Hepatocyte (in vitro differentiated cells): ENCODE results near the gene TM4SF4. TPM values are rescaled to one million over a fixed set of nuclear protein-coding genes. Genes with fewer than 3 reads are reported as not detected.
"Not testable (repeated sequence)": the region's sequence is repeated elsewhere in the genome, so short reads cannot be mapped to it uniquely, and the experiment has no call there.

ENCODE experiments used
- DNase-seq: peaks from one replicate; pipeline ENCODE4 v3.0.0-alpha.2; 2016; ENCODE audit warnings: low spot score
- H2AFZ ChIP-seq: fragments of 200-600 bp; sonication (generic); 2 replicates; pipeline ENCODE4 v1.6.0; 2016; ENCODE audit warnings: antibody characterized with exemption, mild to moderate bottlenecking
- H3K27ac ChIP-seq: fragments of 200-600 bp; sonication (generic); 2 replicates; pipeline ENCODE4 v1.5.1; 2016; ENCODE audit warnings: mild to moderate bottlenecking
- H3K27me3 ChIP-seq: fragments of 200-600 bp; sonication (generic); 2 replicates; pipeline ENCODE4 v1.6.1; 2016
- H3K36me3 ChIP-seq: fragments of 200-600 bp; sonication (generic); replicated peaks from 2 replicates; pipeline ENCODE4 v1.5.1; 2016; ENCODE audit warnings: low read depth; ENCODE audit not compliant: insufficient read depth
- H3K4me1 ChIP-seq: fragments of 200-600 bp; sonication (generic); 2 replicates; pipeline ENCODE4 v1.5.1; 2016; ENCODE audit warnings: mild to moderate bottlenecking, moderate library complexity; ENCODE audit not compliant: insufficient read depth
- H3K4me2 ChIP-seq: fragments of 200-600 bp; sonication (generic); 2 replicates; pipeline ENCODE4 v1.6.0; 2016
- H3K4me3 ChIP-seq: fragments of 200-600 bp; sonication (generic); 2 replicates; pipeline ENCODE4 v1.5.1; 2016; ENCODE audit warnings: mild to moderate bottlenecking
- H3K79me2 ChIP-seq: fragments of 200-600 bp; sonication (generic); 2 replicates; pipeline ENCODE4 v1.6.0; 2017; ENCODE audit warnings: mild to moderate bottlenecking
- H3K9me2 ChIP-seq: fragments of 200-600 bp; sonication (generic); replicated peaks from 2 replicates; pipeline ENCODE4 v1.6.0; 2017; ENCODE audit warnings: mild to moderate bottlenecking; ENCODE audit not compliant: insufficient read depth
- H3K9me3 ChIP-seq: fragments of 200-600 bp; sonication (generic); 2 replicates; pipeline ENCODE4 v1.5.1; 2016; ENCODE audit warnings: low read depth, mild to moderate bottlenecking
- H4K20me1 ChIP-seq: fragments of 200-600 bp; sonication (generic); 2 replicates; pipeline ENCODE4 v1.6.0; 2016; ENCODE audit warnings: mild to moderate bottlenecking; ENCODE audit not compliant: insufficient read depth, poor library complexity, severe bottlenecking
- EZH2 ChIP-seq: fragments of 200-600 bp; sonication (generic); IDR thresholded peaks from 2 replicates; pipeline ENCODE4 v1.6.1; 2016; ENCODE audit warnings: antibody characterized with exemption, mild to moderate bottlenecking, borderline replicate concordance
- EZH2phosphoT487 ChIP-seq: fragments of 200-600 bp; sonication (generic); IDR thresholded peaks from one replicate; pipeline ENCODE4 v1.6.1; 2018; ENCODE audit warnings: antibody characterized with exemption, mild to moderate bottlenecking, low read depth, moderate library complexity; ENCODE audit not compliant: unreplicated experiment, severe bottlenecking
- WGBS: methylation state at CpG from one replicate; pipeline ENCODE4 v1.1.6; 2016; ENCODE audit warnings: low lambda C conversion rate; ENCODE audit errors: missing lambda C conversion rate; 5-methylcytosine and 5-hydroxymethylcytosine counted together
- polyA plus RNA-seq: library from polyadenylated mRNA; unstranded; fragments of >200 nt; fragmentation: Nextera tagmentation; extraction: Ambion mirVana; gene quantifications from 2 replicates; pipeline ENCODE4 v1.2.1, GENCODE V29; 2016
- total RNA-seq: library from RNA; depleted of rRNA; stranded (reverse); fragments of >200 nt; gene quantifications from 2 replicates; pipeline ENCODE4 v1.2.3, GENCODE V29; 2014
- TF ChIP-seq, protein P1 (sequence below): fragments of 200-600 bp; sonication (generic); IDR thresholded peaks from 2 replicates; pipeline ENCODE4 v1.5.1; 2016; ENCODE audit warnings: antibody characterized with exemption, mild to moderate bottlenecking; ENCODE audit not compliant: poor library complexity

Gene TM4SF4
- total and polyA plus RNA-seq, 2 experiments from 2014 or later = 434 to 763 TPM

GRCh38 chr3:149442851-149443544 lies 31.5 kb upstream of the TM4SF4 start:
- no peak overlapping the region for H3K4me2 ChIP-seq
- peaks cover 10% of the 10 kb centered on the region for H3K4me1 ChIP-seq
- DNase-seq = no peak
- no peaks in the 10 kb centered on the region for H3K9me3 ChIP-seq
- no peak for TF ChIP-seq EZH2phosphoT487
- TF ChIP-seq, protein P1, sequence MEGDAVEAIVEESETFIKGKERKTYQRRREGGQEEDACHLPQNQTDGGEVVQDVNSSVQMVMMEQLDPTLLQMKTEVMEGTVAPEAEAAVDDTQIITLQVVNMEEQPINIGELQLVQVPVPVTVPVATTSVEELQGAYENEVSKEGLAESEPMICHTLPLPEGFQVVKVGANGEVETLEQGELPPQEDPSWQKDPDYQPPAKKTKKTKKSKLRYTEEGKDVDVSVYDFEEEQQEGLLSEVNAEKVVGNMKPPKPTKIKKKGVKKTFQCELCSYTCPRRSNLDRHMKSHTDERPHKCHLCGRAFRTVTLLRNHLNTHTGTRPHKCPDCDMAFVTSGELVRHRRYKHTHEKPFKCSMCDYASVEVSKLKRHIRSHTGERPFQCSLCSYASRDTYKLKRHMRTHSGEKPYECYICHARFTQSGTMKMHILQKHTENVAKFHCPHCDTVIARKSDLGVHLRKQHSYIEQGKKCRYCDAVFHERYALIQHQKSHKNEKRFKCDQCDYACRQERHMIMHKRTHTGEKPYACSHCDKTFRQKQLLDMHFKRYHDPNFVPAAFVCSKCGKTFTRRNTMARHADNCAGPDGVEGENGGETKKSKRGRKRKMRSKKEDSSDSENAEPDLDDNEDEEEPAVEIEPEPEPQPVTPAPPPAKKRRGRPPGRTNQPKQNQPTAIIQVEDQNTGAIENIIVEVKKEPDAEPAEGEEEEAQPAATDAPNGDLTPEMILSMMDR = no peak
- no peak for TF ChIP-seq EZH2
- H3K4me3 ChIP-seq = no peak overlapping the region
- H3K36me3 ChIP-seq = no peaks in the 10 kb centered on the region
- no peaks in the 10 kb centered on the region for H3K27me3 ChIP-seq
- peak overlapping the region; percentile 82 for H3K27ac ChIP-seq
- 61% methylated on average over 4 of the region's 4 CpGs for WGBS
- H3K9me2 ChIP-seq = no peaks in the 10 kb centered on the region
- no peaks in the 10 kb centered on the region for H4K20me1 ChIP-seq
- no peaks in the 10 kb centered on the region for H3K79me2 ChIP-seq
- no peak overlapping the region for H2AFZ ChIP-seq

GRCh38 chr3:149443545-149443912 lies 31.0 kb upstream of the TM4SF4 start:
- Histone ChIP-seq H3K9me3 (no peaks in the 10 kb centered on the region), H3K4me1 (peaks cover 10% of the 10 kb centered on the region), H4K20me1 (no peaks in the 10 kb centered on the region), H3K4me3 (no peak overlapping the region), H2AFZ (no peak overlapping the region), H3K27me3 (no peaks in the 10 kb centered on the region), H3K27ac (peak overlapping the region; percentile 82), H3K36me3 (no peaks in the 10 kb centered on the region), H3K4me2 (no peak overlapping the region), H3K9me2 (no peaks in the 10 kb centered on the region), H3K79me2 (no peaks in the 10 kb centered on the region)
- TF ChIP-seq, protein P1 = no peak
- no peak for TF ChIP-seq EZH2phosphoT487
- TF ChIP-seq EZH2 = no peak
- DNase-seq = no peak
- 62% methylated on average over 2 of the region's 2 CpGs for WGBS

DNA sequence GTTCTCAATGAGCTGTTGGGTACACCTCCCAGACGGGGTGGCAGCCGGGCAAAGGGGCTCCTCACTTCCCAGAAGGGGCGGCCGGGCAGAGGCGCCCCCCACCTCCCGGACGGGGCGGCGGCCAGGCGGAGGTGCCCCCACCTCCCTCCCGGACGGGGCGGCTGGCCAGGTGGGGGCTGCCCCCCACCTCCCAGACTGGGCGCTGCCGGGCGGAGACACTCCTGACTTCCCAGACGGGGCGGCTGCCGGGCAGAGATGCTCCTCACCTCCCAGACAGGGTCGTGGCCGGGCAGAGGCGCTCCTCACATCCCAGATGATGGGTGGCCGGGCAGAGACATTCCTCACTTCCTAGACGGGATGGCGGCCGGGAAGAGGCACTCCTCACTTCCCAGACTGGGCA lies 29.6 kb upstream of the TM4SF4 start:
- H3K9me3 ChIP-seq, H2AFZ ChIP-seq, H3K79me2 ChIP-seq, H4K20me1 ChIP-seq, H3K27me3 ChIP-seq, H3K4me2 ChIP-seq, H3K4me3 ChIP-seq, DNase-seq, H3K27ac ChIP-seq, H3K9me2 ChIP-seq, H3K36me3 ChIP-seq: not testable (repeated sequence)
- WGBS = 96% methylated on average over 5 of the region's 26 CpGs
- H3K4me1 ChIP-seq = peaks cover 10% of the 10 kb centered on the region

- H3K27me3 ChIP-seq = no peaks in the 10 kb centered on the region
- no peak overlapping the region for H3K27ac ChIP-seq
- no peak for DNase-seq
- H3K79me2 ChIP-seq = no peaks in the 10 kb centered on the region
- H4K20me1 ChIP-seq = no peaks in the 10 kb centered on the region
- TF ChIP-seq EZH2phosphoT487 (no peak), EZH2 (no peak)
- TF ChIP-seq, protein P1 = no peak
- H2AFZ ChIP-seq = no peak overlapping the region
- peaks cover 6% of the 10 kb centered on the region for H3K4me1 ChIP-seq
- H3K4me3 ChIP-seq = no peak overlapping the region
- no peaks in the 10 kb centered on the region for H3K9me3 ChIP-seq
- WGBS = 60% methylated on average over 3 of the region's 3 CpGs
- no peaks in the 10 kb centered on the region for H3K36me3 ChIP-seq
- no peaks in the 10 kb centered on the region for H3K9me2 ChIP-seq
- no peak overlapping the region for H3K4me2 ChIP-seq
Observed at GRCh38 chr3:149448331-149448831, 26.1 kb upstream of the TM4SF4 start.
